Choroid plexus epithelial cell (primary cell): ENCODE data around the gene NAA50.

Experiments
- DNase-seq: peaks from one replicate; pipeline ENCODE4 v3.0.0-alpha.2; 2010; ENCODE audit warnings: low read depth
- H3K4me3 ChIP-seq: 2 replicates; pipeline ENCODE4 v1.5.1; 2011; ENCODE audit warnings: low read depth, mild to moderate bottlenecking, control low read depth, low read length, moderate library complexity
- TF ChIP-seq, protein P1 (sequence below): conservative IDR thresholded peaks from 2 replicates; pipeline ENCODE4 v1.5.1; 2011; ENCODE audit warnings: low read depth, mild to moderate bottlenecking, control low read depth, inconsistent platforms, low read length, moderate library complexity

Gene NAA50

DNA sequence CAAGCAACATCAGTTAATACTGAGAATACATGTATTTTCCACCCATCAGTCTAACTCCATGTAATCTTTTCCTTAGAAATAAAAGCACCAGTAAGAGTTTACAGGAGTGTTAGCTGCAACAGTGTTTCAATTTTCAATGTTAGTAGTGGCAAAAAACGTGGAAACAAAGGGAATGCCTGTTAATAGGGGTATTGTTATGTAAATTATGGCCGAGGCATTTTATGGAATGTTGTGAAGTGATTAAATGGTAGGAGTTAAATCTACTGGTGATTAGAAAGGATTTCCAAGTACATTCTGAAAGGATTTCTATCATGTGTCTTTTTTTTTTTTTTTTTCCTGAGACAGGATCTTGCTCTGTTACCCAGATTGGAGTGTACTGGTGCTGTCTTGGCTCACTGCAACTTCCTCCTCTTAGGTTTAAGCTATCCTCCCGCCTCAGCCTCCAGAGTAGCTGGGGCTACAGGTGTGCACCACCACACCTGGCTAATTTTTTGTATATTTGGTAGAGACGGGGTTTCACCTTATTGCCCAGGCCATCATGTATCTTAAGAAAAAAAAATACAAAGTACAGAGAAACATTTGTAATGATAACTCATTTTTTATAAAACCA is 7.4 kb upstream of the NAA50 start:
- no peak for DNase-seq
- no peak overlapping the region for H3K4me3 ChIP-seq
- TF ChIP-seq, protein P1, sequence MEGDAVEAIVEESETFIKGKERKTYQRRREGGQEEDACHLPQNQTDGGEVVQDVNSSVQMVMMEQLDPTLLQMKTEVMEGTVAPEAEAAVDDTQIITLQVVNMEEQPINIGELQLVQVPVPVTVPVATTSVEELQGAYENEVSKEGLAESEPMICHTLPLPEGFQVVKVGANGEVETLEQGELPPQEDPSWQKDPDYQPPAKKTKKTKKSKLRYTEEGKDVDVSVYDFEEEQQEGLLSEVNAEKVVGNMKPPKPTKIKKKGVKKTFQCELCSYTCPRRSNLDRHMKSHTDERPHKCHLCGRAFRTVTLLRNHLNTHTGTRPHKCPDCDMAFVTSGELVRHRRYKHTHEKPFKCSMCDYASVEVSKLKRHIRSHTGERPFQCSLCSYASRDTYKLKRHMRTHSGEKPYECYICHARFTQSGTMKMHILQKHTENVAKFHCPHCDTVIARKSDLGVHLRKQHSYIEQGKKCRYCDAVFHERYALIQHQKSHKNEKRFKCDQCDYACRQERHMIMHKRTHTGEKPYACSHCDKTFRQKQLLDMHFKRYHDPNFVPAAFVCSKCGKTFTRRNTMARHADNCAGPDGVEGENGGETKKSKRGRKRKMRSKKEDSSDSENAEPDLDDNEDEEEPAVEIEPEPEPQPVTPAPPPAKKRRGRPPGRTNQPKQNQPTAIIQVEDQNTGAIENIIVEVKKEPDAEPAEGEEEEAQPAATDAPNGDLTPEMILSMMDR: no peak

DNA sequence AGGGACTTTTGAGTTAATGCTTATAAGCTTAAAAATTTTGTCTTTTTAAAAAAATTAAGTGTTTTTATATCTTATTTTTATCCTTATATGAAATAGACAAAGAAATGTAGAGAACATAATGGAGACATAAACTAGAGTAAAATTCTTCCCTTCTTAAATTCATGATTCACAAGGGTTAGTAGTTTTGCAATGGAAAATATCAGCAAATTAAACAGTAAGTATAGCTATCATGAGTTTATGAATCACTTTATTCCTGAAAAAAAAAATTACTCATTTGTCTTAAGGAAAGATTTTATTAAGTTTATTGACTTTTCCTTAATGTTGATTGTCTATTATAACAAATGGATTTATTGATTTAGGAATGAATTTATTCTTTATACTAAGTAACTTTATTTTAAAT is 5.1 kb upstream of the NAA50 start:
- H3K4me3 ChIP-seq: no peak overlapping the region
- DNase-seq: no peak
- TF ChIP-seq, protein P1: no peak

DNA sequence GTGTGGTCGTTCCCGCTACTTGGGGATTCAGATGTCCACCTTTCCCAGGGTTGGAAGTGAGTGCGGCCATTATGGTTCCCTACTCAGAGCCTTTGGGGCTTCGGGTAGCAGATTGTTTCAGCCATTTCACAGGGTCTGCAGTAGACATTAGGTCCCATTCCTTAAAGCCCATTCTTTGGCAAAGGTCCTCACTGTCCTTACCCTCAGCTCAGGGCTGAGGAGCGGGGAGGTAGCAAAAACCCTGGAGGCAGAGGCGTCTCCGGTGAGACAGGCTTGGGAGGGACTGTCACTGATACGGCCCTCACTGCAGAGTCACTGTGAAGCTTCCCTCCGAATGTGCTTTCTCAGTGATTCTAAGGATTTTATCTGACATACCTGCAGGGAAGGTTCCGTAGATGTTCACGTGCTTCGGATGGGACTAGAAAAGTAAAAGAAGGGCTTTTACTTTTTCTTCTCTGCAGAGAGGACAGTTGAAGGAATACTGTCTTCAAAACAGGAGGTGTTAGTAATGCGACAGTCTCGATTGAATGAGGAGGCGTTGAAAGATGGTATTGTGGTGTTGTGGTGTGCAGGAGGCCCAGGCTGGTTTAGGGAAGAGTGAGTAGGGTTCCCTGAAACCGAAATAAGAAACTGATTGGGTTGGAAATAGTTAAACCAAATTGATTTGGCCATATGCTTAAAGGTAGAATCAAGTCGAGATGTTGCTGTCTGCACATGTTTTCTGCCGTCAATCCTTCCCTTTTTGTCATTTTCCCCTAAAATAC is 1.4 kb upstream of the NAA50 start:
- TF ChIP-seq, protein P1: no peak
- no peak for DNase-seq
- H3K4me3 ChIP-seq: peak overlapping the region; percentile 96

DNA sequence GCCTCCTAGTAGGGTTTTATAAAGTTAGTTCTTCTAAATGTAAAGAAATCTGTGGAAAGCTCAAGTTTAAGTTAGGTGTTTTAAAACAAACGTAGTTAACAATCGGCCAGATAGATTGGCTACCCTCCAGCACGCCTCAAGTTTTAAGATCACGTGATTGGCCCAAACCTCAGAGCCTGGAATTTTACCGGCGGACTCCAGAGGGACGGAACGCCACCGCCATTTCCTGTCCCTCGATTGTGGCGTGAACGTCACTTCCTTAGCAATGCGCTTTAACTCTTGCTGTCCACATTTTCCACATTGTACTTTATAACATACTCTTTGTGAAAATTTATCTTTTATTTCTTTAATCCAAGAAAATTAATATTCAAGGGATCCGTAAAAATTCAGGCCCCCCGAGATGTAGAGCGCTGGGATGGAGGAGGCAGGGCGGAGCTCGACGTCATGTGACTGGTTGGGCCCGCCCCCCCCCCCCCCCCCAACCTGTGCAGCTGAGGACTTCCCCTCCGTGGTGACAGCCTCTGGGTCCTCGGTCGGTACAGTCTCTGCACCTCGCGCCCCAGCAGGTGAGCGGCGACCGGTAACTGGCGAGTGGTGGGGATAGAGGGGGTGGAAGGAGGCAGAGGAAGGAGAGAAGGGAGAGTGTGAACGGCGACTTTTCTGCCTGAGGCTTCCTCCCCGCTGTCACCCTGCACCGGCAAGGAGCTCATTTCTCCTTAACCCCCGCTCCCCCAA is 666 bp upstream of the NAA50 start, which contains the start of gene ATP6V1A:
Gene ATP6V1A, plus strand, starts transcription at position 488 of the 735 bp plus-strand sequence. CDS start 31,719 bp downstream, outside the sequence.
- TF ChIP-seq, protein P1: no peak
- peak within 1 kb of the TSS; percentile 96 for H3K4me3 ChIP-seq
- DNase-seq: peak; percentile 97

DNA sequence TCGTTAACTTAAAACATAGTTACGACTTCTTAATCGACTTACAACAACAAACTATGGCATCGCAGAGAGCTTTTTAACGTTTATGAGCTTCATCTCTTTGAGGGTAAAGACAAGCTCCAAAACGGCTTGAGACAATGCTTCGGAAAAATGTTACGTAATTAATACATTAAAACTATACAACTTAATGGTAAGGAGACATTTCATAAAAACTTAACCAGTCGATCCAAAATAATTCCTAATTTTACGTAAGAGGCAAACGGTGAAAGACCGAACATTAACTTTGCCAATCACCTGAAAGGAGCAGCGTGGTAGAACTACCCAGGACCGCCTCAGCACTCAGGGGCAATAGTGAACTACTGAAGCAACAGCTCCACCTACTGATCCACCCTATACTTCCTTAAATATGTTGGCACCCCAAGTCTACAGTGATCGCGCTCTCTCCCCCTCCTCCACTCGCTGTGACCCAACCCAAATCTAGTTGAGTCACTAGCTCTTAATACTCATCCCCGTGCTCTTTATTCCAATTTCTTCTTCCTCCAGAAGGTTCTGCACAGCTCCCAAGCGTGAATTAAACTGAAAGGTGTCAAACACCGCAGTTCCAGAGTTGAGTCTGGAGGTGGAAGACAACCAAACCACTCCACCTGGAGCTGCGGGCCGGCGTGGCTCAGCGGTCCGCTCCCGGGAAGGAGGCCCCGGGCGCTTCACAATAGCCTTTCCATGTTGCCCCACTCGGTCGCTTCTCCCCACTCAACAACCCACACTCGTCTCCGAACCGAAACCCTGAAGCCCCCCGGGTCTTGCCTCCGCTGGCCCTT is 901 bp downstream of the NAA50 start:
- H3K4me3 ChIP-seq: peak overlapping the region; percentile 96
- TF ChIP-seq, protein P1: peak; percentile 77

DNA sequence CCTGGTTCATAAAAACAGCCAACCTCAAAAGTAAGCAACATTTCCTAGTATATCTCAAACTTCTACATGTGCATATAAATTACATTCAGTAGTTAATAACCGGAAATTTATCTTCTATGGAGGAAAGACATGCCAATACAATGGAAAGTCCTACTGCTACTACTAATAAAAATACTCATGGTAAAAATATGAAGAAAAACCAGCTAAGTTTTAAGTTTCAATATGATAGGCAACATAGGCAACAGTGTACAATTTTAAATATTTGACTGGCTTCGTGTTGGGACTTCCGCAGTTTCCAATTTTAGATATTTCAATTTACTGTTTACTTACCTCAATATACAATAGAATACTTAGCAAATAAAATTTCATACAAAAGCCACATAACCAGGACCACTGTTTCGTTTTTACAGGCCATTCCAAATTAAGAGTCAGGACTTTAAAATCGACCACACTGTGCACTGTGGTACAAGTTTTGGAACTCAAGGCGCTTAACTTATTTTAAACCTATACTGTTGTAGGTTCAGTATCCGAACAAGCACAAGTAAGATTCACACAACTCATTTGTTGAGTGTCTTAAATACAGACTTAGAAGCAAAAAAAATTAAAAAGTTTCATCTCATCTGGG is 2.9 kb downstream of the NAA50 start:
- no peak for DNase-seq
- TF ChIP-seq, protein P1: no peak
- H3K4me3 ChIP-seq: no peak overlapping the region

More for the DNA sequence above, 901 bp downstream of the NAA50 start:
- DNase-seq: peak; percentile 94
